M059J (cell line): ENCODE data around the gene ARVCF. TPM values are rescaled to one million over a fixed set of nuclear protein-coding genes. Genes with fewer than 3 reads are reported as not detected.
A peak's percentile ranks its signal among the peaks of the same experiment; 100 is the strongest.

Source experiments
- DNase-seq: peaks from one replicate; pipeline ENCODE4 v3.0.0-alpha.2; 2012; ENCODE audit warnings: low read depth
- total RNA-seq: library from RNA; depleted of rRNA; stranded (reverse); fragments of >200 nt; shearing (Covaris generic); gene quantifications from 2 replicates; pipeline ENCODE4 v1.2.3, GENCODE V29; 2014

The ARVCF gene
- total RNA-seq, 1 experiment from 2014 or later: 5.1 TPM

DNA sequence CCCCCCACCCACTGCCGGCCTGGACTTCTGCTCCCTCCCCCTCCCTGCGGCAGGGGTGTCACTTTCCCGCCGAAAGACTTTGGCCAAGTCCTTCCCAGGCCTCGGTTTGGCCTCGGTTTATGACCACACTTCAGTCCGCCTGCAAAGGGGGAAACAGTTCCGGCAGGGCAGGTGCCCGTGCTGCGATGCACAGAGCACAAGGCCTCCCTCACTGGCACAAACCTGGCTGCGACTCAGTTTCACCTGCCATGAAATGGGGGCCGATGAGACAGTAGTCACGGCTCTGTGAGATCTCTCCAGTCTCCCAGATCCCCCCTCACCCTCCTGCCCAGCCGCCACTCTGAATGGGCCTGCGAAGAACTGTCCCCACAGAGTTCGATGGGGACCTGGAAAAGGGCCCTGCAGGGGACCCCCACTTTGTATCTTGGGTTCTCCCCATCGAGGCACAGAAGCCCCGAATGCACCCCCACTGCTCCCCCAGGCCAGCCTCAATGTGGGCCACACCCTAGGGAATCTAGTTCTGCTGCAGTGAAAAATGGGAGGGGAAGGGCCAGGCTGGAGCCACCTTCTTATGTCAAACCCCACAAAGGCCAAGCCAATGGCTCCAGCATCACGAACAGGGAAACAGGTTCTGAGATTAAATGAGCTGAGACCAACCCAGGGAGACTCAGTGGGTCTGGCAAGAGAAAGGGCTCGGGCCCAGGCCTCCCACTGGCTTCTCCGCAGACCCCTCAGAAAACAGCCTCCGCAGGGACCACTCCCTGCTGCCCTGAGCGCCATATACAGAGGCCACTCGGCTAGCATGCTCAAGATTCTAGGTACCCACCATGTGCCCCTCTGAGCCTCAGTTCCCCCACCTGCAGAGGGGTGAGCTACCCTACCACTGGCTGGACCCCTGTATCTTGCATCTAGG lies 29.0 kb downstream of the ARVCF start:
- no peak for DNase-seq

DNA sequence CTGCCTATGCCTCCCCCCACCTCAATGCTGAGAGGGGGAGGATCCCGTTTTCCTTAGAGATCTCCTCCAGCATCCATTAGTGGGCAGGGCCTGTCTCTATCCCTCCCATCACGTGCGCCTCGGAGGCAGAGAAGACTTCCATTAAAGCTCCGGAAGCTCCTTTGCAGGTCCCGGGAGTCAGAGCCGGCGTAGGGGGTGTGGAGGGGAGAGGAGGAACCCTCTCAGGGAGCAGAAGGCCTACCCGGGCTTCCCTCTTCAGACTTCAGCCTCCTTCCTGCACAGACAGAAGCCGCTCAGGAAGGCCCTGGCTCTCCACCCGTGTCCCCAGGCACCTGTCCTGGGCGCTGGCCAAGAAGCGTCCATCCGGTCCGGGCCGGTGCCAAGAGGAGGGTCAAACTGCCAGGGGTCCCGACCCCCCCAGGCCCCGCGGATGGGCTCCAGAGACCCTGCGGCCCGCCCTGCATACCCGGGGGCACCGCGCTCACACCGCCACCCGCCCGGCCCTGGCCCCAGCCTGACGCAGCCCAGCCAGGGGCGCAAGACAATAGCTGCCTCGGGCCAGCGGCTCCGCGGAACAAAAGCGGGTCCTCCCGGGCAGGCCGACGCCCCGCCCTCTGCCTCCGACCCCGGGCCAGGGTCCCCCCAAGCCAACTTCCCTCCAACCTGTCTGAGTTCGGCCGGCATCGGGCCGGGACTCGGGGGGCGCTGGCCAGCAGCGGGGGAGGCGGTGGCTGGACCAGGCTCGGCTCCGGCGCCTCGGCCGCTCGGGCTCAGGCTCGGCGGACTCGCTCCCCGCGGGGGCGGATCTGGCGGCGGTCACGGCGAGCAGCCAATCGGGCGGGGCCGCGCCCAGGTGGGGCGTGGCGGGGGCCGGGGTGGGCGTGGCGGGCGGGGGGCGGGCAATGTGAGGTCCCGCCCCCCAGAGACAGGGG lies 29.9 kb downstream of the ARVCF start:
- DNase-seq: peak; percentile 58

DNA sequence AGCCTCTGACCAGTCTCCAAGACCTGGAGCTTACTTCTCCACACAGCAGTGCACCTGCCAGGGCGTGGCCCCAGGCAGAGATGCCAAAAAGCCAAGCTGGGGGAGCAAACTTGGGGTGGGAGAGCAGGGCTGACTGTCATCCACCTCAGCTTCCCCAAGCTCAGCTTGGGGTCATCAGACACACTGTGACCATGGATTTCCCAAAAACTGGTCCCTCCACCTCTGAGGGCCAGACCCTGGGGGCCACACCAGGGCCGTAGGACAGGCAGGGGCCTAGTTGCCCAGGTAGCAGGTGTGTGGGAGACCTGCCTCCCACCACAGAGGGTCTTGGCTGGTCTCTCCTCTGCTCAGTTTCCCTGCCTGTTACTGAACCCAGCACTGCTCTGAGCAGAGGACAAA lies 30.6 kb downstream of the ARVCF start:
- DNase-seq: no peak

DNA sequence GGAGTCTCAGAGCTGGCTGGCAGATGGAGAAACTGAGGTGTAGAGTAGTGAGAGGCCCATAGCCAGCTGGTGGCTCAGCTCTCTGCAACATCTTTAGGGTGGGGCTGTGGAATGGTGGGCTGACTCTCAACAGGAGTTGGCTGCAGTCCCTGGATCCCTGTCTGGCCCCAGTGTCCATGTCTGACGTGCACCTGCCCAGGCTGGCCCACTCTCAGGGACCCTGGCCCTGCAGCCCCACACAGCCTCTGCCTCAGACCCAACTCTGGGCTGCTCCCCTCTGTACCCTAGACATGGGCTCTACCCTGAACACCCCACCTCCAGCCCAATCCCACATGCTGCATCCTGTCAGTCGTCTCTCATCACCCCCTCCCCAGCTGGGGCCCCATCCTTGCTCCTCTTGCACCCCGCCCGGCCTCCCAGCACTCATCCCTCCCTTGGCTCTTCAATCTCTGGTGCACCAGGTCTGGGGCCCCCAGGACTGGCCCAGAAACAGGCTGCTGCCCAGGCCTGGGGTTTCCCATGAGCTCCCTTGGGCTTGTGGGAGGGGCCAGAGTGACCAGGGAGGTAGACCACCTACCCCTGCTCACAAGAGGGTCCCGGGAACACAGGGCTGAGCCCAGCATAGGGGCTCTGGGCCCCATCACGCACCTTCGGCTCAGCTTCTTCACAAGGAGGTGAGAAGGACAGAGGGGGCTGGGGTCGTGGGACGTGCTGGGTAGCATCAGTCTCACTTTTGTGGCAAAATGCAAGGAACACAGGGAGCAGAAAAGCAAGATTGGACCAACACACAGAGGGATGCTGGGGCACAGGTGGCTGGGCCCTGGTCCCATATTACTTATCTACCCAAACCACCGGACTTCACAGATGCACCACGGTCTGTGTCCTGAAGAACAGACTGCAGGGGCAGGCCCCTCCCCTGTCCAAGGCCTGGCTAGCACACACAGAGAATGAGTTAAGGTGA lies 31.5 kb downstream of the ARVCF start:
- DNase-seq: no peak

DNA sequence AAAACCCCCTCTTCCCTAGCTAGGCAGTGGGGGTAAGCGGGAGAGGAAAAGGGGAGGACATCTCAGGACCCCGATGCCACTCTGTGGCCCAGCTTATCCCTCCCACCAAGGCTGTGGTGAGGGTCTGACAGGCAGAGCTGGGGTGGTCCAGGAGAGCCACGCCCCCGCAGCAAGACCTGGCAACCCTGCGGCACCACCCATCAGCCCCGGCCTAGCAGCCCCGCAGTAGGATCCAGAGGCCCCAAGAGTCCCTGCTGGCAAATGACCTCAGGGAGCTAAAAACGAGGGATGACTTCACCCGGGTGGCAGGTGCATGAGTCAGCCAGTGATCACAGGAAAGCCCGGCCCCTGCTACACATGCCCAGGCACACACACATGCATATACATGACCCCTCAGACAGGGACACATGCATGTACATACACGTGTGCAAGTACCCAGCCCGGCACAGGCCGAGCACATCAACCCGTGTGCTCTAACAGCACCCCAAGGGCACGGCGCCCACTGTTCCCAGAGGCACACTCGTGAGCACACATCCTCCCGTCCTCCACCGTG lies 32.3 kb downstream of the ARVCF start:
- DNase-seq: peak; percentile 77

DNA sequence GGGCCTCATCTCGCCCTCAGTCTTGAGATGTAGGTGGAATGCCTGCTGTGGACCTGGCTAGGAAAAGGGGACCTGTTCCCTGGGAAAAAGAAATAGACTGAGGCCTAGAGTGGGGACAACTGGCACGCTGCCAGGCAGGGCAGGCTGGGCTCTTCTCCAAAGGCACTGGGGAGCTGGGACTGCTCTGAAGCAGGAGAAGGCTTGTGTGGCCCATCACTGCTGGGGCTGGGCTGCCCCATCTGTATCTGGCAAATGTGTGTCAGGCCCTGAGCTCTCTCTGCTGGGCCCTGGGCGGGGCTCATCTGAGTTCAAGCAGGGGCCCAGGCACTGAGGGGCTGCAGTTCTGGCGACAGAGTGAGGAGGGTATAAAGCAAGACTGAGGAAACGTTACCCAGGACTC lies 32.9 kb downstream of the ARVCF start:
- no peak for DNase-seq

DNA sequence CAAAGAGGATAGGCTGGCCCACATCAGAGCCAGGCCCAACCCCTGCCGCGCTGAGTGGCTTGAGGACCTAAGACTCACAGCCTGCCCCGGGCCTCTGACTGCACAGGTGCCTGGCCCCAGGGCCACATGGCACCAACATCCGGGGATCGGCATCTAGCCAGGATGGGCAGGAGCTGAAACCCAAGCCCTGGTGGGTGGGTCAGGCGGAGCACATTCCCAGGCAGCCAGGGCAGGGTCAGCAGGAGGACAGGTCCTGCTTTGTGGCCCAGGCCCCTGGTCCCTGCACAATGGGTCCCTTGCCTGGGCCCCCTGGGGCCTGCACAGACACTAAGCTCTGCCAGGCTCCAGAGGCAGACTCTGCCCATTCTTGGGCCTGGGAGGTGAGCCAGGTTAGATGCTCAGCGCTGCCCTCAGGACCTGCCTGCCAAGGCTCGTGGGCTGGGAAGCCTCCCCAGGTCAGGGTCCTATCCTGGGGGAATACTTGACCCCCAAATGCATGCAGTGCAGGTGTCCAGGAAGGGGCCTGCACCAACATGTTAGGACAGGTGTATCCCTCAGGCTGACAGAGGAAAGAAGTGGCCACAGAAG lies 33.5 kb downstream of the ARVCF start:
- no peak for DNase-seq

DNA sequence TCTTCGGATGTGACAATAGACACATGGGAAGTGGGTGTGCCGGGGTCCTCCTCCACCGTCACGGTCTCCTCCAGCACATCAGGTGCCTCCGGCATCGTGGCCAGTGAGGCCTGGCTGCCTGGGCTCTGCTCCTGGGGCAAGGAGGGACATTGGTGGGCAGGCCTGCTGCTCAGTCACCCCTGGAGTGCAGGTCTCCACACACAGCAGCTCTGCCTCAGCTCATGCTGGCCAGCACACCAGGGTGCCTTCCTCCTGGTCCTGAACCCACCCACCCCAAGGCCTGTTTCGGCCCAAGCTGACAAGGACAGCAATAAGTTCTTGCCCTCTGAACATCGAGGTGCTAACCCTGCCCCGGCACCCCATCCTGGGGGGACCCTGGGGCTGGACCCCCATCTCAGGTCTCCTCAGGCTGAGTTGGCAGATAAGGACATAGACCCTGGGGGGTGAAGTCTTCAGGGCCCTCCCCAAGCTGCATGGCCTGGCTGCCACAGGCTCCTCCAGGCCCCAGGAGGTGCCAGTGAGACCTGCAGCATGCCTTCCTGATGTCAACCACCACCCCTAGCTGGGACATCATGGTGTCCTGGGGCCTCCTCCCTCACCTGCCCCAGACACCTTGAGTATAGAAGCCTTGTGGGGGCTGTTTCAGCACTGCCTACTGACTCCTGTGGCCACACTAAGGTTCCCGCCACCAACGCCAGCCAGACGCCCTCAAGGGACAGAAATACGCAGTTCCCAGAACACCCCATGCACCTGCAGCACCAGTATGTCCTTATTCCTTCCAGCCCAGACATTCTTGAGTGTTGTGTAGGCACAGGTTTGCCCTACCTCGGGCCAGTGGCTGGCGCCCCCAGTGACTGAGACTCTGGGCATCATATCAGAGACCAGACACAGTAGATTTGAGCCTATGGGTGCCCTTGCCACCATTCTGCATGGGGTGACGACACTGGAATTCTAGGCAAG lies 34.4 kb downstream of the ARVCF start:
- DNase-seq: no peak

DNA sequence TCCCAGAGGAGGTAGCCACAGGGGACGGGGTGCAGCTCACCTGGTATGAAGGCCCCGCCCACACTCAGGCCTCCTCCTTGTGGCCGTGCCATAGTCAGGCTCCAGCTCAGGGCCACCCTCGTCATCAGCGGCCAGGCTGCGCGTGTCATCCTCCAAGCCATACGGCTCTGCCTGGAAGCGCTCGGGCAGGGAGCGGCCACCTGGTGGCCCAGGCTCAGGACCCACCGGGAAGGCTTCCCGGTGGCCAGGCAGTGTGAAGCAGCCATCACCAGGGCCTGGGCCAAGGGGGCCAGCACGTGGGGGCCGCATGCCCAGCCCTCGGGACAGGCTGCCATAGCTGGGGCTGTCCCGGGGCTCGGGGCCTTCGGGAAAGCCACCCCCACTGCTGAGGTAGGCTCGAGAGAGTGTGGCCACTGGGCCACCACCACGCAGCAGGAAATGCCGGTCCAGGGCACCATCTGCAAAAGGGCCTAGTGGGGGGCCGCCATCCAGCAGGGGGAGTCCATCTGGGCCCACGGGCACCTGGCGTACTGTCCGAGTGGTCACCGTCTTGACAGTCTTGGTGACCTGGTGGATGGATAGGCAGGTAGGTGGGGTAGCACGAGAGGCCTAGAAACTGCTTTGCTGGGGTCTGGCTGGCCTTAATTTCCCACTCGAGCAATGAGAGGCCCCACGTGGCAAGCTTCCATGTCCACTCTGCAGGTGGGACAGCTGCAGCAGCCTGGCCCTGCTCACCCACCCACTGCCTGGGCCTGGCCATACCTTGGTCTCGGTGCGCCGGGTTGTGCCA lies 35.3 kb downstream of the ARVCF start:
- no peak for DNase-seq

DNA sequence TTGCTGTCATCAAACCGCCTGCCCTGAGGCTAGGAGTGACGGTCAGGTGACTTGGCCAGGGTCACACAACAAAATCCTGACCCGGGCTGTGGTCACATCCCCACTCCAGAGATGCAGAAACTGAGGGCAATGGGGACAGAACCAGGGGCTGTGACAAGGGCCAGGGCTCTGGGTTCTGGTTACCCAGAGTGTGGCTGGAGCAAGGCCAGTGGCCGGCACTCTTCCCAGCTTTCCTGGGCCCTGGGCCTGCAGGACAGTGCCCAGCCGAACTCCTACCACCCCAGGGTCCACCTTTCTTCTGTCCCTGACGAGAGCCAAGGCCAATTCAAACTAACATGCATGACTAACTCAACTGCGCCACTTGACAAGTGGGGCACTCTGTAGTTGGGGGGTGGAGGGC lies 35.9 kb downstream of the ARVCF start:
- DNase-seq: no peak

DNA sequence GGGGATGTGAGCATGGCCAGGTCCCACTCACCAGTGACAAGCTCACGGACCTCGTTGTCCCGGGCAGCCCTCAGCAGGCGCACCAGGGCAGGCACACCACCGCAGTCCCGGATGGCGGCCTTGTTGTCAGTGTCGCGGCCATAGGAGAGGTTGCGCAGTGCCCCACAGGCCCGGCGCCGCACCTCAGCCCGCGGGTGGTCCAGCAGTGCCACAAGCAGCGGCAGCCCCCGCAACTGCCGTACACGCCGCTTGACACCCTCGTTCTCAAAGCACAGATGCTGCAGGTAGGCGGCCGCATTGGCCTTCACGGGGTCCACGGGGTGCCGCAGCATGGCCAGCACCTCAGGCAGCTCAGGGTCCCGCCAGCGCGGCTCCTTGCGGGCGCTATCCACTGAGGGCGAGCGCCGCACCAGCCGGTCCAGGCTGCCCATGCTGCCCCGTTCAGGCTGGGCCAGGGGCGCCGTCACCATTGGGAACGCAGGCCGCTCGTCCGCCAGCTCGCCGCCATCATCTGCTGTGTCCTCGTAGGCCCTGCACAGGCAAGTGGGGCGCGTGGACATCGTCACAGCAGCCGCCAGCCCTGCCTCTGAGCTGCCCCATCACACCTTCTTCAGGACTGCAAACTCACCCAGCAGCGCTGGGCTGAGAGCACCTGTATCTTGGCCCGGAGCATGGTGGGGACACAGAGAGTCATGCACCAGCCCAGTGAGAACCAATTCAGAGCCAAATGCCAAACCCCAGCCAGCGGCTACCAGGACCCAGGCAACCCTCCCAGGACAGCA lies 36.7 kb downstream of the ARVCF start:
- DNase-seq: no peak

DNA sequence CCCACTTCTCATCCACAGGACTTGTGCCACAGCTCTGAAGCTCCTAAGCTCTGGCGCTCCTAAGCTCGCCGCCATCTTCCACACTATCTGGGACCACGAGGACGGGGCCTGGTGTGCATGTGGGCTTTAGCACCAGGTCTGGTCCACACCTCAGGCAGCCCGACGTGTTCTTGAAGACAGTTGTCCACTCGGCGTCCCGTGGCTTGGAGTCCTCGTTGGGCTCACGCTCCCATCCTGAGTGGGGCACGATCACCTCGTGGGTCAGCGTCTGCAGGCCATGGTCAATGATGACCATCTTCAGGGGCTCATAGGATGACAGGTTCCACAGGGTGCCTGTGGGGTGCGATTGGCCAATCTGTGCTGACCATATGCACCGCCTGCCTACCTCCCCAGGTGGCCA lies 37.9 kb downstream of the ARVCF start:
- DNase-seq: no peak

DNA sequence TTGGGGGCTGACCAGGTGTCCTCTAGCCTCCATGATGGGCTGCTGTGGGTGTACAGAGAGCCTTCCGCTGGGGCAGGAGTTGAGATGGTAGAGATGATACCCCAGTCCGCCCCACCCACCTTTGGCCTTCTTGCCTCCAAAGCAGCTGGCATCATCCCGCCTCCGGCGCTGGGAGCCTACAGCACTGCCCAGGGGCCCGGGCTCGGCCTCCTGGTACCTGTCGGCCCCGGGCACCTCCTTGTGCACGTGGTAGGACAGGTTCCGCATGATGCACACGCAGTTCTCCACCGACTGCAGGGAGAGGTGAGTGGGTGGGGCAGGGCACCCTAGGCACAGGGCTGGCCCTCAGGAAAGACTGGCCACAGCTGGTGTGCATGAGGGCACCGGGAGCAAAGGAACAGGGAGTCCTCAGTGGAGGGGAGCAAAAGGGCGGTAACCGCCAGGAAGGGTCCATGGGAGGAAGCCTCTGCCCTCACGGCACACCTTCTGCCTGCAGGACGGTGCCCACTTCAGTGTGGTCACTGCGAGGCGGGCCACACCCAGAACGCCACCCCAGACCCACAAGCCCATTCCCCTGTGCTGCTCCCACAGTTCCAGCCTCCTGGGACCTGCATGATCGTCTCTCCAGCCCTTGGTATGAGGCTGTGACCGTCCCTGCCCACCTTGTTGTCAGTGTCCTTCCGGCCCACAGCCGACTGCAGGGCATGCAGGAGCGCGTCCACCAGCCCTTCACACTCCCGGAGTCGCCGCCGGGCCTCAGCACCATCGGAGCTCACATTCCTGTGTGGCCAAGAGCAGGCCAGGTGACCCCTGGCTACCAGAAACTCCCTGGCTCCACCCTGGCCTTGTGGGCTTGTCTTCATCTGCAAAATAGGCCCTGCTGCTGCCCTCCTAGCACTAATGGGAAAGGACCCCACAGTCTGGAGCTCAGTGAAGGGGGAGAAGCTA lies 39.1 kb downstream of the ARVCF start:
- no peak for DNase-seq

DNA sequence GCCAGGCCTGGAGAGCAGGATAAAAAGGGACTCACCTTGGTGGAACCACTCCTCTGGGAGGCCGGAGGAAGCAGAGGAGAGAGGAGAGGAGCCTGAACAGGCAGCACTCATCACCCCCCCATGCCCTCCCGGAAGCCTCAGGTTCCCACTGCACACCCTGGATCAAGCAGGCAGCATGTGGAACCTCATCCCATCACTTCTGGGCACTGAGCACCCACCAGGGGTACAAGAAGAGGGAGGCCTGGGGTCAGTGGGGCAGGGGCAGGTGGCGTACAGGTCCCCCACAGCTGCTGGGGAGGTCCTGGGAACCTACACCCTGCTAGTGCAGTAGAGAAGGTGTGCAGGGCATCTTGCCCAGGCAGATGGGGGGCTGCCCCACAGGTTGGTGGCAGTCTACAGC lies 40.0 kb downstream of the ARVCF start:
- no peak for DNase-seq

DNA sequence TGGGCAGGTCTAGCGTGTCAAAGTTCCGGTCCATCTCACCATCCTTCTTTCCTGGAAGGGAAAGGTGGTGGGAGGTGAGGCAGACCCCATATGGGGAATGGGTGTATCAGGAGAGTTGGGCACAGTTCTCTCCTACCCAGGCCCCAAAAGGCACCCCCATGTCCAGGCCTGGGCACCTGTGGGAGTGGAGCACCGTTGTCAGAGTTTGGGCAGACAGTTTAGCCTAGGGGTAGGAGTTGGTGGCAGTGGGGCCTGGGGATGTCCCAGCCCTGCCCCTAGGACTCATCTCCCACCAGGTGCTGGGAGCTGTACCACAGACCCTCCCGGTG lies 41.0 kb downstream of the ARVCF start:
- no peak for DNase-seq

DNA sequence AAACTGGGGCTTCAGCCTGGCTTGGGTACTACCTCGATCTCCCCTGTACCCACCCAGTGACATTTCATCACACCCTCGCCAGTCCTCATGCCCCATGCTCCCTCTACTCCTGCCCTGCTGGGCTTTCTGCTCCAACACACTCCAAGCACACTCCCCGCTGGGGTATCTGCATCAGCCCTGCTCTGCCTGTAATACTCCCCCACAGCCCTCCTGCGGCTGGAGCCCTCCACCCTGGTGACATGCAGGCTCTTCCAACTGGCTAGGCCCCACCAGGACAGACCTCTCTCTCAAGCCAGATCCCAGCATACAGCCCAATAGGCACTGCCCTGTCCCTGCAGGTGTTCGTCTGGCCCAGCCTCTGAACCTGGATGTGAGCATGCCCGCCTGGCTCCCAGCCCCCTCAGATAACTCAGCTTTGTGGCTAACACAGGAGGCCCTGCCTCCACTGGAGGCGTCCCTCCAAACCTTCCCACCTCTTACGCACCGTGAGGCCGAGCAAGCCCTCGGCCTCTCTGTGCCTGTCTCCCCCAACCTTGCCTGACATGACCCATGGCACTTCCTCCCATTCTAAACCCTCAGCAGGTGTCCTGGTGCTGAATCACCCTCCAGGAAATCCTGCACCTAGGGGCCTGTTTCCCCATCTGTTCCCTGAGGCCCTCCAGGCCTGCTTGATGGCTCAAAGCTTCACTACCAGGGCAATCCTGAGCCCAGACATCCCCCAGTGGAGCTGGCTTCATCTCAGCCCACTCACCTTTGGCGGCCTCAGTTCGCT lies 41.5 kb downstream of the ARVCF start:
- DNase-seq: peak; percentile 19
